ENCODE measurements around the gene DCDC2.
A peak's percentile ranks its signal among the peaks of the same experiment; 100 is the strongest.
"Not testable (repeated sequence)": the region's sequence is repeated elsewhere in the genome, so short reads cannot be mapped to it uniquely, and the experiment has no call there.

Gene DCDC2

GRCh38 chr6:24225838-24226237, 132.0 kb downstream of the DCDC2 start:
- DNase-seq (ENCODE audit: low spot score), result no peak

GRCh38 chr6:24223115-24223919, 134.5 kb downstream of the DCDC2 start:
- DNase-seq (ENCODE audit: low spot score), result no peak

- DNase-seq (ENCODE audit: low spot score), result no peak
These were observed 138.2 kb downstream of the DCDC2 start for GRCh38 chr6:24219670-24220069.

DNA sequence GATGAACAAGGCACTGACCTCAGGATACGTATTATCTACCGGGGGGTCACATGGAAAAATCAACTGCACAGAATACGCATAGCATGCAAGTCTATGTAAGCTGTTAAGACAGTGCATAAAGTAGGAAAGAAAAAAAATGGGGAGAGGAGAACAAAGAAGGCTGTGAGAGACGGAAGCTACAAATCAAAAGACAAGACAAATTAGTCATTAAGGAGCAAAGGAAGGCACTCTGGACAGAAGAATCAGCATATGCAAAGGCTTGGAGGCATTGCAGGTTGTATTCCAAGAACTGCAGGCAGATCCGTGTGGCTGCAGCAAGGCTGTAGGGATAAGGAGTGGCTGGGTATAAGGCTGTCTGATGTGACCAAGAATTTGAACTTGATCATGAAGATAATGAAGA, 142.9 kb downstream of the DCDC2 start:
- no peak for DNase-seq (ENCODE audit: low spot score)

DNA sequence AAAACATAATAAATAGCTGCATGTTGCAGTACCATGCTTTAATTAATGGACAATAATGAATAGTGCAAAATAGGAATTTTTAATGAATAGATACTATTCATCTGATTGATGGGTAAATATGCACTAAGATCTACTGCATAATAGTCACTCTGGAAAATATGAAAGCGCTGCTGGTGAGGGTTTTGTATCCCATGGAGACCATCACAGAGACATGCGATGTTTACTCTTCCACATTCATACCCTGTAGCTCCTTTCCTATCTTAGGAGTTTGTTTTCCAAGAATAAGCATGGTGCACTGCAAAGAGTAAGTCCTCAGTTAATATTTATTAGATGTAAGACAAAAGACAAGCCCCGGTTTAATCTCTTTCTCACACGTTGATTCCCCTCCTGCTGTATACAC, 150.4 kb downstream of the DCDC2 start:
- no peak for DNase-seq (ENCODE audit: low spot score)

GRCh38 chr6:24205020-24205492, 152.8 kb downstream of the DCDC2 start:
- DNase-seq (ENCODE audit: low spot score), result peak; percentile 70

DNA sequence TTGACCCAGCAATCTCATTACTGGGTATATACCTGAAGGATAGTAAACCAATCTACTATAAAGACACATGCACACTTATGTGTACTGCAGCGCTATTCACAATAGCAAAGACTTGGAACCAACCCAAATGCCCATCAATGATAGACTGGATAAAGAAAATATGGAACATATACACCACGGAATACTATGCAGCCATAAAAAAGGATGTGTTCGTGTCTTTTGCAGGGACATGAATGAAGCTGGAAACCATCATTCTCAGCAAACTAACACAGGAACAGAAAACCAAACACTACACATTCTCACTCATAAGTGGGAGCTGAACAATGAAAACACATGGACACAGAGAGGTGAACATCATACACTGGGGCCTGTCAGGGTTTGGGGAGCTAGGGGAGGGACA, 153.7 kb downstream of the DCDC2 start:
- DNase-seq (ENCODE audit: low spot score), result not testable (repeated sequence)

DNA sequence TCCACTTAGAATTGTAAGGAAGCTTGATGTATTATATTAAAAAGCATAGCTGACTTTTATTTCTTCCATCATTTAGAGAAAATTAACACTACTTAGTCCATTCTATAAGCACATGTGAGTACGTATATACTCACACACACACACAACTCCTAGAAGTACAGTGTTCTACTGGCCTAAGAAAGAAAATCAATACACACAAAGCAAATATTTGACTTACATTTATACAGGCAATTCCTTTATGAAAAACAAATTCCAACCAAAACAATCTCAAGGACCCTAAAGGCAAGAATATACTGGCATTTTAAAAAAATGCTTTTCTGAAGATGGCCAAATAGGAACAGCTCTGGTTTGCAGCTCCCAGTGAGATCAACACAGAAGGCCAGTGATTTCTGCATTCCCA, 160.0 kb downstream of the DCDC2 start:
- no peak for DNase-seq (ENCODE audit: low spot score)

DNA sequence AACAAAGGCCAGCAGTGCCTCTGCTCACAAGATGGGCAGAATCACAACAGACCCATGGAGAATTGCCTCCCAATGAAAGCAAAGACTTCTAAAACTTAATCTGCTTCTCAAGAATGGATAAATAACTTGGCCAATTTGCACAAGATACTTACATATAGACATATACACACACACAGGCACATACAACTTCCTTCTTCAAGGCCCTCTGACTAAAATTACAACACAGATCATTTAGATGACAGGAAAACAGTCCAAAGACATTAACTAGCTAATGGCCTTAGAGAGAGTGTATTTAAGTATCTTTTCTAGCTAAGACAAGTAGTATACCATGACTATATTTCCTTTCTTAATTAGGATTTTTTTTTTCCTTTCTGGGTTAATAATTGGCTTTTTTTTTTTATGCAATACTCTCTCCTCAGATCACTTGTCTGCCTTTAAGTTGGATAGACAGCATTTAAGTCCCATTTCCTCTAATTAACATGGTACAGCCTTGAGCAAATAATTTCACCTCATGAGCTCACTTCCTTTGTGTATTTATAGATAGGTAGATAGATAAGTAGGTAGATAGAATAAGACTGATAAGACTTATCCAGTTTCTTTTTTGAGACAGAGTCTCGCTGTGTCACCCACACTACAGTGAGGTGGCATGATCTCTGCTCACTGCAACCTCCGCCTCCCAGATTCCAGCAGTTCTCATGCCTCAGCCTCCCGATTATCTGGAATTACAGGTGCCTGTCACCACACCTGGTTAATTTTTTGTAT, 161.8 kb downstream of the DCDC2 start:
- no peak for DNase-seq (ENCODE audit: low spot score)

DNA sequence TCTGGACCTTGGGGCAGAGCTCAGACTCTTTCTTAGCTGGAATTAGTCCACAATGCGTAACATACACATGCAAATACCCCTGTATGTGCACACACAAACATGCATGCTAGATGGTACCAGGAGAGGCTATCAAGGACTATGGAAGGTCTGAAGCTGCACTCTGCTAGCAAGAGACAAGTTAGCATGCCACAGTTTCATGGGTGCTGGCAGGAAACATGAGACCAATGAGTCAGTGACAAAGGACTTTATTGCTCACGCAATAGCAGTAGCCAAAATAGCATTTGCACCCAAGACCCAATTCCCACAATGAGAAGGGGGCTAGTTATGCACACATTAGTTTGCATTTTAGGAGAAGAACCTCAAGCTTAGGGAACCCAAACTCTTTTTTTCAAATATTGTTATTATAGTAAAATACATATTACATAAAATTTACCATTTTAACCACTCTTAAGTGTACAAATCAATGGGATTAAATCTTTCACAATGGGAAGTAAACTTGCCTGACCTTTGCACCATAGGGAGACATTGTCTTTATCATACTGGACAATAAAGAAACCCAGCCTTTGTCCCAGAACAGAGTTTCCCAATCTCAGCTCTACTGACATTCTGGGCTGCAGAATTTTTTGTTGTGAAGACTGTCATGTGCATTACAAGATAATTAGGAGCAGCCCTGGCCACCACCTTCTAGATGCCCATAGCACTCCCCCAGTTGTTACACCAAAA, 162.7 kb downstream of the DCDC2 start:
- DNase-seq (ENCODE audit: low spot score), result no peak

DNA sequence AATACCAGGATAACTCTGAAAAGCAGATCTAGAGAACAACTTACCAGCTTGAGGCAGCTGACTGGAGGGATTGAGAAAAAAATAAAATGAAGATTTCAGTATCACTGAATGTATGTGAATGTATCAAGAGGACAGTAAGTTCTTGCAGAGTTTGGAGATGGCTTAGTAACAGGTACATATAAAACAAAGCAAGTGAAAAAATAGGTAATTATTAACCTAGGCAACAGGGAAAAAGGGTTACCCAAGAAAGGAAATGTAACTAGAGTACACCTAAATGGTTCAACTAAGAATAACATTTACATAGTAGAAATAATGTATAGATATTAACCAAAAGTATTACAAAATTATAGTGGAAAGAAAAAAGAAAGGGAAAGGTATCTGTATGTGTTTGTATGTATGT, 164.5 kb downstream of the DCDC2 start:
- DNase-seq (ENCODE audit: low spot score), result no peak

DNA sequence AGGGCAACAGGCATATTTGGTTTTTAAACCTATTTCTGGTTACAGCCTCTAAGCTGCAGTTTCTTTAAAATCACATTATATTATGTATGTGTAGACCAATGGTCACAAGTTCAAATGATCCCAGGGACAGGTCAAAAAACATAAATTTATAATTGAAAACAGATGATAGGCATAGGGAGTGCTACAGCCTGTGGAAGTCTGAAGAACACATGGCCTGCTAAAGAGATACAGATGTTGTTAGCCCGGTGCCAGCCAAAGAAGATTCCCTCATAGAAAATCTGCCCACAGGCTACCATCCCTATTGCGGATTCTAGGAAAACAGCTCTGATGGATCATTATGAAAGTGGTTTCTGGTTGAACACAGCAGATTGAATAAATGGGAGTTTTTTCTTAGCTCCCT, 166.5 kb downstream of the DCDC2 start:
- DNase-seq (ENCODE audit: low spot score), result peak; percentile 35

DNA sequence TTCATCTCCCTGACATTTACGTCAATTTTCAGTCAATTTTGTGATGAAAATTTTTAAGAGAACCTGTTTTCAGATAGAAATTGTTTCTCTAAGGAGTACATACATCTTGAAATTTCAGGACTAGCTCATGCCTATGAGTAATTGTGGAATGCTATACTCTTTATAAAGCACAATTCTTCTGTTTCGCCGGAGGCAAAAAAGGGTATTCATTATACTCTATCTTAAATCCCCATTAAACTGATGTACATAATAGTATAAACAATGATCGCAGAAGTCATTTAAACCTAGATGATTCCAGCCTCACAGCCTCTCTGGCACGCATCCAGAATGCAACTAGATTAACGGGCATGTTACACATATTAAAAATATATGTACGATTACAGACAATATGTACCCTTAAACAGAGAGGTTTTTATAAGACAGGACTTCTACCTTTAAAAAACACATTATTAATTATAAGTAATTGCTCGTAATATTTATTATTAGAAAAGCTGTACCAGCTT, 169.2 kb downstream of the DCDC2 start:
- no peak for DNase-seq (ENCODE audit: low spot score)

GRCh38 chr6:24187965-24188577, 169.8 kb downstream of the DCDC2 start:
- no peak for DNase-seq (ENCODE audit: low spot score)

DNA sequence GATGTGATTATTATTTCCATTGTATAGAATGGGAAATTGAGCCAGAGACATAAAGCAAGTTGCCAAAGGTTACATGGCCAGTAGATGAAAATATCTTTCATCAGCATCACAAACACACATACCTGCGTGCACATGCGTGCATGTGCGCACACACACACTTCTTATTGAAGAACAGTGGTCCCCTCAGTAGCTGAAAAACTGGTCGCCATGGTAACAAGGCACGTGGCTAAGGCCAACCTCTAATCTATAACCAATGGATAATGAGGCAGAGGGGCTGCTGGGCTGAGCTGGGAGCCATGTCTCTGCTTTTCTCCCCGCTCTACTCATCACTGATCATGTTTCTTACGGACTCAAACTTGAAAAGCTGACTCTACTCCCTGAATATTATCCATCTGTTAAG, 171.5 kb downstream of the DCDC2 start:
- DNase-seq (ENCODE audit: low spot score), result no peak

DNA sequence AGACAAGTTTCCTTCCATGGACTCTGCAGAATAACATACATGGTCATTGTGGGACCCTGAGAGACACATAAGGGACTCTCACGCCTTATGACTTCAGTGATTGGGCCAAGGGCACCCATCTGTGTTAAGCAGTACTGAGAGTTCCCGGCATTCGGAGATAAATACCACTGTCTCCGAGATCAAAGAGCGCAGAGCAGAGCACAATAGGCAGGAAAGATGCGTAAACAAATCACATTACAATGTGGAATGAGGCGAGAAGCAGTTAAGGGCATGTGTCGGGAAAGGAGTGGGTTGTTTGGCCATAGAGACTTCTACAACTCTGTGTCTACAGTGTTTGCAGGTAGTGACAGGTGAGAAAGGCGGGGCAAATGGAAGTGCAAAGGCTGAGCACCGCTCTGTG, 174.3 kb downstream of the DCDC2 start:
- DNase-seq (ENCODE audit: low spot score), result no peak

- DNase-seq (ENCODE audit: low spot score), result no peak
These were observed 200.0 kb downstream of the DCDC2 start for GRCh38 chr6:24157886-24158285.

- DNase-seq (ENCODE audit: low spot score), result no peak
These were observed 203.7 kb downstream of the DCDC2 start for GRCh38 chr6:24154121-24154520.

- no peak for DNase-seq (ENCODE audit: low spot score)
These were observed 205.8 kb downstream of the DCDC2 start for GRCh38 chr6:24152014-24152413.

DNA sequence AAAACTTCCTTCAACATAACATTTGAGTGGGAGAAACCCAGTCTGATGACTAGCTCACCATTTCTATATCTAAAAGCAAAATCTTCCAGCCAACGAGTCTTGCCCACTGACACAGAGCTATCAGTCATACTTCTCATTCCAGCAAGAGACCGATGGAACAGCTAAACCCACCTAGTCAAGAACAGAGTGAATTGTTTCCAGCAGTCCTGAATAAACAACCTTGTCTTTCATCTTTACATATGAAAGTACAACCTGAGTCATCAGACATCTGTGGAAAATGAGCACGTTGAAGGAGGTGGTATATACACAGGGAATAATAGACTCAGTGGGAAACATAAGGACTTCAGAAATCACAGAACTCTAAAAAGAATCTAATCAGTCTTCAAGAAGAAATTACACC, 208.0 kb downstream of the DCDC2 start:
- no peak for DNase-seq (ENCODE audit: low spot score)

DNA sequence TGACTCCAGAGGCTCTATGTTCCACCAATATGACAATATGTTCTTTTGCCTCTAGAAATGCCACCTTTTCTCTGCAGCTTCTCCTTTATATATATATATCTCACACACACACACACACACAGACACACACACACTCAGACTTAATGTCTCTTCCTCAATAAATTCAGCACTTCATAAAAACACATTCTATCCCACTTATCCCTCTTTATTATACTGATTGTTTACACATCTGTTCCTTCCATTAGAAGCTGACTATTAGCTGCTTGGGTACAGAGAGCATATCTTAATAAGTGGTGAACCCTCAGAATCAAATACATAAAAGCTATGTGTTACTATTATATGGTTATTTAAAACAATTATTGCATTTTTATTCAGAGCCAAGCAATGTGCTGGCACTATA, 208.6 kb downstream of the DCDC2 start:
- no peak for DNase-seq (ENCODE audit: low spot score)

DNA sequence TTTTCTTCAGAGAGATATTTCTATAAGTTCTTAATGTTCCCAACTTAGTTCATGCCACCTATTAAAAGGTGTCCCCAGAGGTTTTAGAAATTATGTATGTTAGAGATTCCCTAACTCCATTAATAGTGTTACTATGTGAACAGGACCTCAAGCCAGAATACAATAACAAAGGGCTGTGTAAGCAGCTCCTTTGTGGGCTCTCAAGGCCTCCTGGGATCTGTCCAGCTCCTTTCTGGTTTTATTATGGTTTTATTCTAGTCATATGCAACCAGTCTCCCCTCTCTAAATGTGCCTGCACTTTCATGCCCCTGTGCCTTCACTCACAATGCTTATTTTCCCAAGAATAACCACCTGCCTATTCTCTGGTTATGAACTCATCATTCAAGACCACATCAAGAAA, 209.2 kb downstream of the DCDC2 start:
- no peak for DNase-seq (ENCODE audit: low spot score)

Data from SK-N-DZ (cell line).